ENCODE measurements around the gene DPEP2. TPM values are rescaled to one million over a fixed set of nuclear protein-coding genes. Genes with fewer than 3 reads are reported as not detected.
"Not testable (repeated sequence)": the region's sequence is repeated elsewhere in the genome, so short reads cannot be mapped to it uniquely, and the experiment has no call there.

DPEP2 gene
- total RNA-seq, 1 donor from 2014 or later: not detected

GRCh38 chr16:68013440-68013839, 14.2 kb upstream of the DPEP2 start:
- Mint-ChIP-seq H3K36me3 (no peaks in the 10 kb centered on the region), H3K4me3 (no peak overlapping the region), H3K27me3 (ENCODE audit: insufficient read depth, low read depth) (peaks cover 12% of the 10 kb centered on the region), H3K4me1 (peaks cover 7% of the 10 kb centered on the region), H3K27ac (no peak overlapping the region), H3K9me3 (no peaks in the 10 kb centered on the region)
- no peak for DNase-seq (ENCODE audit: low spot score)
- H3K27ac ChIP-seq: no peak overlapping the region
- no peaks in the 10 kb centered on the region for H3K36me3 ChIP-seq
- H4K20me1 ChIP-seq (ENCODE audit: low read depth): no peaks in the 10 kb centered on the region
- TF ChIP-seq EZH2phosphoT487 (IDR thresholded peaks at IDR 0.05) (no peak), CTCF (IDR thresholded peaks at IDR 0.05) (no peak), EZH2 (IDR thresholded peaks at IDR 0.05) (no peak)
- H3F3A ChIP-seq (ENCODE audit: low read depth): no peaks in the 10 kb centered on the region
- H3K9me3 ChIP-seq (ENCODE audit: low read depth): no peaks in the 10 kb centered on the region
- no peak overlapping the region for H3K4me2 ChIP-seq
- no peaks in the 10 kb centered on the region for H3K79me2 ChIP-seq (ENCODE audit: low read depth)
- H3K4me1 ChIP-seq: no peaks in the 10 kb centered on the region
- no peak overlapping the region for H2AFZ ChIP-seq (replicated peaks)
- no peak overlapping the region for H3K4me3 ChIP-seq
- H3K27me3 ChIP-seq: no peaks in the 10 kb centered on the region
- no peak overlapping the region for H3K9ac ChIP-seq

- H3K27ac Mint-ChIP-seq: not testable (repeated sequence)
Measured at GRCh38 chr16:68009872-68010271, 10.6 kb upstream of the DPEP2 start.

GRCh38 chr16:68009157-68009735, 10.0 kb upstream of the DPEP2 start:
- H3K4me1 ChIP-seq: no peaks in the 10 kb centered on the region
- Mint-ChIP-seq H3K27me3 (ENCODE audit: insufficient read depth, low read depth) (peaks cover 5% of the 10 kb centered on the region), H3K36me3 (no peaks in the 10 kb centered on the region), H3K4me1 (peaks cover 4% of the 10 kb centered on the region), H3K9me3 (no peaks in the 10 kb centered on the region), H3K27ac (no peak overlapping the region), H3K4me3 (no peak overlapping the region)
- H2AFZ ChIP-seq (replicated peaks): peak overlapping the region; percentile 60
- no peaks in the 10 kb centered on the region for H3K27me3 ChIP-seq
- H3K9me3 ChIP-seq (ENCODE audit: low read depth): no peaks in the 10 kb centered on the region
- no peak overlapping the region for H3K9ac ChIP-seq
- no peak for DNase-seq (ENCODE audit: low spot score)
- no peaks in the 10 kb centered on the region for H3K36me3 ChIP-seq
- TF ChIP-seq CTCF (IDR thresholded peaks at IDR 0.05) (no peak), EZH2 (IDR thresholded peaks at IDR 0.05) (no peak)
- no peak overlapping the region for H3K4me2 ChIP-seq
- no peak overlapping the region for H3K4me3 ChIP-seq
- H3K79me2 ChIP-seq (ENCODE audit: low read depth): no peaks in the 10 kb centered on the region
- no peak overlapping the region for H3K27ac ChIP-seq
- H4K20me1 ChIP-seq (ENCODE audit: low read depth): no peaks in the 10 kb centered on the region
- no peaks in the 10 kb centered on the region for H3F3A ChIP-seq (ENCODE audit: low read depth)

More at GRCh38 chr16:68009872-68010271, 10.6 kb upstream of the DPEP2 start:
- not testable (repeated sequence) for H3K4me1 Mint-ChIP-seq; H3K36me3 ChIP-seq; H3K9me3 ChIP-seq (ENCODE audit: low read depth); H4K20me1 ChIP-seq (ENCODE audit: low read depth); H3K4me3 ChIP-seq; H2AFZ ChIP-seq (replicated peaks); H3K4me2 ChIP-seq; DNase-seq (ENCODE audit: low spot score); H3K9me3 Mint-ChIP-seq; H3K4me1 ChIP-seq; H3K9ac ChIP-seq; H3K27ac ChIP-seq; H3K27me3 Mint-ChIP-seq (ENCODE audit: insufficient read depth, low read depth); H3K79me2 ChIP-seq (ENCODE audit: low read depth); H3K36me3 Mint-ChIP-seq; H3K4me3 Mint-ChIP-seq; H3K27me3 ChIP-seq; H3F3A ChIP-seq (ENCODE audit: low read depth)

- TF ChIP-seq EZH2 (IDR thresholded peaks at IDR 0.05): no peak
- no peak for TF ChIP-seq EZH2phosphoT487 (IDR thresholded peaks at IDR 0.05)
- no peak for TF ChIP-seq CTCF (IDR thresholded peaks at IDR 0.05)
- Histone ChIP-seq H3K9me3 (ENCODE audit: low read depth) (no peaks in the 10 kb centered on the region), H3K27ac (no peak overlapping the region), H3K4me1 (no peaks in the 10 kb centered on the region), H2AFZ (replicated peaks) (peak overlapping the region; percentile 42), H3K79me2 (ENCODE audit: low read depth) (no peaks in the 10 kb centered on the region), H3K4me3 (no peak overlapping the region), H3K36me3 (no peaks in the 10 kb centered on the region), H3K4me2 (no peak overlapping the region), H3K9ac (no peak overlapping the region), H4K20me1 (ENCODE audit: low read depth) (no peaks in the 10 kb centered on the region), H3K27me3 (no peaks in the 10 kb centered on the region), H3F3A (ENCODE audit: low read depth) (no peaks in the 10 kb centered on the region)
- Mint-ChIP-seq H3K27ac (no peak overlapping the region), H3K9me3 (no peaks in the 10 kb centered on the region), H3K4me1 (peaks cover 4% of the 10 kb centered on the region), H3K4me3 (no peak overlapping the region), H3K27me3 (ENCODE audit: insufficient read depth, low read depth) (peaks cover 5% of the 10 kb centered on the region), H3K36me3 (no peaks in the 10 kb centered on the region)
- DNase-seq (ENCODE audit: low spot score): no peak
Measured at GRCh38 chr16:68005786-68006286, 6.6 kb upstream of the DPEP2 start.

Measured in neural progenitor cell (in vitro differentiated cells).